PC-9 (cell line): ENCODE measurements around the gene TBCK. TPM values are rescaled to one million over a fixed set of nuclear protein-coding genes. Genes with fewer than 3 reads are reported as not detected.

Experiments used
- BruUV-seq: library from RNA; stranded (reverse); fragments of 400-500 nt; replicated peaks from 2 replicates; lab custom pipeline; 2021; lab: Mats Ljungman, UMichigan
- CTCF ChIA-PET: fragments of 300-600 bp; sonication (Branson Sonifier 250); formaldehyde crosslinking; loops from one replicate; lab custom pipeline; 2022; ENCODE audit warnings: antibody characterized with exemption; lab: Charles Lee
- POLR2A ChIA-PET: fragments of 300-600 bp; sonication (Branson Sonifier 250); formaldehyde crosslinking; loops from one replicate; lab custom pipeline; 2022; ENCODE audit warnings: antibody characterized with exemption; ENCODE audit not compliant: unreplicated experiment; lab: Charles Lee
- DNase-seq, 2 experiments: peaks; one replicate each; pipeline versions ENCODE4 v3.0.0 to v3.0.0-alpha.2; 2015 to 2022; ENCODE audit warnings: mixed read lengths in 1 of 2
- H2AFZ ChIP-seq: fragments of 200-600 bp; sonication (generic); 2 replicates; pipeline ENCODE4 v1.8.1; 2017; ENCODE audit warnings: antibody characterized with exemption
- H3F3A ChIP-seq: fragments of 200-600 bp; sonication (generic); 2 replicates; pipeline ENCODE4 v1.8.1; 2017; ENCODE audit warnings: antibody characterized with exemption, mild to moderate bottlenecking, low read depth; ENCODE audit not compliant: insufficient read depth
- H3K27ac ChIP-seq: fragments of 200-600 bp; sonication (generic); 2 replicates; pipeline ENCODE4 v1.6.1; 2016; ENCODE audit warnings: mixed run types
- H3K27me3 ChIP-seq: fragments of 200-600 bp; sonication (generic); 2 replicates; pipeline ENCODE4 v1.6.1; 2016; ENCODE audit warnings: low read depth, mixed run types; ENCODE audit not compliant: insufficient read depth
- H3K36me3 ChIP-seq: fragments of 200-600 bp; sonication (generic); 2 replicates; pipeline ENCODE4 v1.6.1; 2016; ENCODE audit warnings: low read depth, mixed run types
- H3K4me1 ChIP-seq: fragments of 200-600 bp; sonication (generic); replicated peaks from 2 replicates; pipeline ENCODE4 v1.6.1; 2016; ENCODE audit warnings: mixed run types; ENCODE audit not compliant: insufficient read depth
- H3K4me2 ChIP-seq: fragments of 200-600 bp; sonication (generic); 2 replicates; pipeline ENCODE4 v1.6.1; 2017; ENCODE audit warnings: mixed run types
- H3K4me3 ChIP-seq: fragments of 200-600 bp; sonication (generic); 2 replicates; pipeline ENCODE4 v1.6.1; 2016; ENCODE audit warnings: mixed run types
- H3K79me2 ChIP-seq: fragments of 200-600 bp; sonication (generic); 2 replicates; pipeline ENCODE4 v1.6.1; 2017; ENCODE audit warnings: low read depth, mixed run types
- H3K9me2 ChIP-seq: fragments of 200-600 bp; sonication (generic); 2 replicates; pipeline ENCODE4 v1.8.1; 2017; ENCODE audit warnings: mild to moderate bottlenecking; ENCODE audit not compliant: insufficient read depth
- H3K9me3 ChIP-seq: fragments of 200-600 bp; sonication (generic); 2 replicates; pipeline ENCODE4 v1.8.1; 2016; ENCODE audit warnings: low read depth; ENCODE audit not compliant: insufficient read depth
- H4K20me1 ChIP-seq: fragments of 200-600 bp; sonication (generic); 2 replicates; pipeline ENCODE4 v1.8.1; 2017; ENCODE audit not compliant: insufficient read depth
- EZH2 ChIP-seq: fragments of 200-600 bp; sonication (generic); IDR thresholded peaks from 2 replicates; pipeline ENCODE4 v1.8.0; 2017; ENCODE audit warnings: antibody characterized with exemption, low read depth
- intact Hi-C: fragments of 100-400 bp; cut with micrococcal nuclease; formaldehyde crosslinking; loops from one replicate; pipeline ENCODE4 v1.10.0; 2022; ENCODE audit not compliant: unreplicated experiment
- total RNA-seq: library from RNA; stranded (reverse); gene quantifications from 2 replicates; pipeline ENCODE4 v1.2.3, GENCODE V29; 2021
- TF ChIP-seq, protein P1 (sequence below): fragments of 200-600 bp; sonication (generic); conservative IDR thresholded peaks from 2 replicates; pipeline ENCODE4 v1.6.1; 2017; ENCODE audit warnings: mixed run types, antibody characterized with exemption, mild to moderate bottlenecking, moderate library complexity

The TBCK gene
- total RNA-seq, 1 experiment from 2014 or later = 18.7 TPM

DNA sequence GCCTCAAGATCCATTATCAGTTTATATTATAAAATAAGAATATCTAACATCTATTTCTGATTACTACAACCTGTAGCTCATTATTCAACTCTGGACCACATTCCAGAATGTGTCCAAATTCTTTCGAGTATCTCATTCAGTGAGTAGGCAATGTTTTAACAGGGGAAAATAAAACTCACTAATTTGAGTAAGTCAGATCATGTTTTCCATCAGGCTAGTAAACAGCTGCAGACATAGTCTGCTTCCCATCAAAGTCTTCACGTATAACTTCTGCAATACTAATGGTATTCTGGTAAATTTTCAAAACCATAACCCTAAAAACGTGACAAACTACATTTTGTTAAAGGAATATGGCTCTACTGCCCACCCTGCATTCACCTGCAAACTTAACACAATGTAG is 31.8 kb downstream of the TBCK start:
- Histone ChIP-seq H3K9me2 (no peaks in the 10 kb centered on the region), H3K4me1 (no peaks in the 10 kb centered on the region), H4K20me1 (no peaks in the 10 kb centered on the region), H3F3A (no peaks in the 10 kb centered on the region), H3K36me3 (no peaks in the 10 kb centered on the region), H3K4me2 (no peak overlapping the region), H2AFZ (no peak overlapping the region), H3K27me3 (no peaks in the 10 kb centered on the region), H3K79me2 (no peaks in the 10 kb centered on the region), H3K4me3 (no peak overlapping the region), H3K27ac (no peak overlapping the region), H3K9me3 (no peaks in the 10 kb centered on the region)
- intact Hi-C loops = no loop called here
- BruUV-seq = no TSS peak
- ChIA-PET CTCF (no interaction called here), POLR2A (no interaction called here)
- no peak for TF ChIP-seq EZH2
- TF ChIP-seq, protein P1, sequence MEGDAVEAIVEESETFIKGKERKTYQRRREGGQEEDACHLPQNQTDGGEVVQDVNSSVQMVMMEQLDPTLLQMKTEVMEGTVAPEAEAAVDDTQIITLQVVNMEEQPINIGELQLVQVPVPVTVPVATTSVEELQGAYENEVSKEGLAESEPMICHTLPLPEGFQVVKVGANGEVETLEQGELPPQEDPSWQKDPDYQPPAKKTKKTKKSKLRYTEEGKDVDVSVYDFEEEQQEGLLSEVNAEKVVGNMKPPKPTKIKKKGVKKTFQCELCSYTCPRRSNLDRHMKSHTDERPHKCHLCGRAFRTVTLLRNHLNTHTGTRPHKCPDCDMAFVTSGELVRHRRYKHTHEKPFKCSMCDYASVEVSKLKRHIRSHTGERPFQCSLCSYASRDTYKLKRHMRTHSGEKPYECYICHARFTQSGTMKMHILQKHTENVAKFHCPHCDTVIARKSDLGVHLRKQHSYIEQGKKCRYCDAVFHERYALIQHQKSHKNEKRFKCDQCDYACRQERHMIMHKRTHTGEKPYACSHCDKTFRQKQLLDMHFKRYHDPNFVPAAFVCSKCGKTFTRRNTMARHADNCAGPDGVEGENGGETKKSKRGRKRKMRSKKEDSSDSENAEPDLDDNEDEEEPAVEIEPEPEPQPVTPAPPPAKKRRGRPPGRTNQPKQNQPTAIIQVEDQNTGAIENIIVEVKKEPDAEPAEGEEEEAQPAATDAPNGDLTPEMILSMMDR = no peak
- DNase-seq = no peak

- intact Hi-C loops = no loop called here
- Histone ChIP-seq H3K9me3 (no peaks in the 10 kb centered on the region), H3K4me2 (no peak overlapping the region), H3F3A (no peaks in the 10 kb centered on the region), H3K27me3 (no peaks in the 10 kb centered on the region), H3K4me1 (no peaks in the 10 kb centered on the region), H3K36me3 (no peaks in the 10 kb centered on the region), H3K9me2 (no peaks in the 10 kb centered on the region), H3K4me3 (no peak overlapping the region), H3K79me2 (no peaks in the 10 kb centered on the region), H3K27ac (no peak overlapping the region), H4K20me1 (no peaks in the 10 kb centered on the region), H2AFZ (no peak overlapping the region)
- POLR2A ChIA-PET = no interaction called here
- CTCF ChIA-PET = no interaction called here
- no TSS peak for BruUV-seq
- no peak for DNase-seq
- TF ChIP-seq, protein P1 = no peak
- TF ChIP-seq EZH2 = no peak
Observed at GRCh38 chr4:106277140-106277675, 38.8 kb downstream of the TBCK start.

DNA sequence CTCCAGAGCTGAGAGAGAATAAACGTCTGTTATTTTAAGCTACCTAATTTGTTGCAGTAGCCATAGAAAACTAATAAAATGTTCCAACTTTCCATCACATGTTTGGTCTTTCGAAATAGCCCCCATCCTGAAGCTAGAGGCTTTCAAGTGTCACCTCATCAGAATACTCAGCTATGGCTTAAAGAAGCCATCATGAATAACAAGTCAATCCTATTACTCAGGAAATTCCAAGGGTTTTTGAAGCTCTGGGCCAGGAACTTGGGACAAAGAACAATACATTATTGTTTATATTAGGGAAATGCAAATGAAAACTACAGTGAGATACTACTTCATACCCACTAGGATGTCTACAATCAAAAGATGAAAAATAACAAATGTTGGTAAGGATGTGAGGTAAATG is 42.2 kb downstream of the TBCK start:
- ChIA-PET CTCF (no interaction called here), POLR2A (no interaction called here)
- H3K79me2 ChIP-seq = no peaks in the 10 kb centered on the region
- H3K4me2 ChIP-seq = no peak overlapping the region
- BruUV-seq = no TSS peak
- H4K20me1 ChIP-seq = no peaks in the 10 kb centered on the region
- DNase-seq = no peak
- TF ChIP-seq, protein P1 = no peak
- TF ChIP-seq EZH2 = no peak
- H2AFZ ChIP-seq = no peak overlapping the region
- H3K4me1 ChIP-seq = no peaks in the 10 kb centered on the region
- no peaks in the 10 kb centered on the region for H3F3A ChIP-seq
- H3K36me3 ChIP-seq = no peaks in the 10 kb centered on the region
- no peaks in the 10 kb centered on the region for H3K27me3 ChIP-seq
- intact Hi-C loops = no loop called here
- no peaks in the 10 kb centered on the region for H3K9me2 ChIP-seq
- H3K27ac ChIP-seq = no peak overlapping the region
- H3K4me3 ChIP-seq = no peak overlapping the region
- H3K9me3 ChIP-seq = no peaks in the 10 kb centered on the region
